Measurements from ENCODE around the gene DOCK11.

Gene DOCK11

GRCh38 chrX:118524344-118524743, 28.7 kb downstream of the DOCK11 start:
- Histone ChIP-seq H3K36me3 (ENCODE audit: insufficient read depth, low read length) (no peaks in the 10 kb centered on the region), H3K4me1 (ENCODE audit: insufficient read depth, low read length, poor library complexity, severe bottlenecking) (no peaks in the 10 kb centered on the region), H3K79me2 (ENCODE audit: insufficient read depth, low read length) (peaks cover 14% of the 10 kb centered on the region), H2AFZ (ENCODE audit: low read length) (no peak overlapping the region), H3K9ac (ENCODE audit: low read depth, low read length, poor library complexity, severe bottlenecking) (no peak overlapping the region), H3K4me3 (ENCODE audit: low read length, poor library complexity, severe bottlenecking) (no peak overlapping the region), H3K9me3 (ENCODE audit: insufficient read depth, low read depth, low read length) (no peaks in the 10 kb centered on the region), H4K20me1 (ENCODE audit: insufficient read depth, low read length, poor library complexity, severe bottlenecking) (no peaks in the 10 kb centered on the region), H3K9me2 (replicated peaks; ENCODE audit: low read depth, low read length) (no peaks in the 10 kb centered on the region), H3K27me3 (ENCODE audit: insufficient read depth, low read length, poor library complexity, severe bottlenecking) (no peaks in the 10 kb centered on the region), H3F3A (ENCODE audit: low read depth) (no peaks in the 10 kb centered on the region), H3K4me2 (ENCODE audit: low read depth, low read length, poor library complexity, severe bottlenecking) (no peak overlapping the region)
- no peak for TF ChIP-seq CTCF (conservative IDR thresholded peaks at IDR 0.05; ENCODE audit: low read length)
- no peak for TF ChIP-seq EZH2phosphoT487 (IDR thresholded peaks at IDR 0.05; ENCODE audit: borderline replicate concordance)

- H3K27me3 ChIP-seq (ENCODE audit: insufficient read depth, low read length, poor library complexity, severe bottlenecking) = no peaks in the 10 kb centered on the region
- H3K9me3 ChIP-seq (ENCODE audit: insufficient read depth, low read depth, low read length) = no peaks in the 10 kb centered on the region
- no peaks in the 10 kb centered on the region for H3K9me2 ChIP-seq (replicated peaks; ENCODE audit: low read depth, low read length)
- H3F3A ChIP-seq (ENCODE audit: low read depth) = no peaks in the 10 kb centered on the region
- no peak overlapping the region for H2AFZ ChIP-seq (ENCODE audit: low read length)
- H3K9ac ChIP-seq (ENCODE audit: low read depth, low read length, poor library complexity, severe bottlenecking) = no peak overlapping the region
- H3K36me3 ChIP-seq (ENCODE audit: insufficient read depth, low read length) = no peaks in the 10 kb centered on the region
- peaks cover 4% of the 10 kb centered on the region for H3K4me1 ChIP-seq (ENCODE audit: insufficient read depth, low read length, poor library complexity, severe bottlenecking)
- H3K79me2 ChIP-seq (ENCODE audit: insufficient read depth, low read length) = peaks cover 16% of the 10 kb centered on the region
- TF ChIP-seq EZH2phosphoT487 (IDR thresholded peaks at IDR 0.05; ENCODE audit: borderline replicate concordance) (no peak), CTCF (conservative IDR thresholded peaks at IDR 0.05; ENCODE audit: low read length) (no peak)
- H3K4me2 ChIP-seq (ENCODE audit: low read depth, low read length, poor library complexity, severe bottlenecking) = no peak overlapping the region
- H4K20me1 ChIP-seq (ENCODE audit: insufficient read depth, low read length, poor library complexity, severe bottlenecking) = no peaks in the 10 kb centered on the region
- no peak overlapping the region for H3K4me3 ChIP-seq (ENCODE audit: low read length, poor library complexity, severe bottlenecking)
Observed at GRCh38 chrX:118525174-118525730, 29.6 kb downstream of the DOCK11 start.

GRCh38 chrX:118526149-118526548, 30.5 kb downstream of the DOCK11 start:
- H3K9me2 ChIP-seq (replicated peaks; ENCODE audit: low read depth, low read length) = no peaks in the 10 kb centered on the region
- H3K4me1 ChIP-seq (ENCODE audit: insufficient read depth, low read length, poor library complexity, severe bottlenecking) = peaks cover 11% of the 10 kb centered on the region
- H3K79me2 ChIP-seq (ENCODE audit: insufficient read depth, low read length) = peaks cover 11% of the 10 kb centered on the region
- H3K4me2 ChIP-seq (ENCODE audit: low read depth, low read length, poor library complexity, severe bottlenecking) = no peak overlapping the region
- no peak overlapping the region for H3K9ac ChIP-seq (ENCODE audit: low read depth, low read length, poor library complexity, severe bottlenecking)
- no peaks in the 10 kb centered on the region for H4K20me1 ChIP-seq (ENCODE audit: insufficient read depth, low read length, poor library complexity, severe bottlenecking)
- TF ChIP-seq EZH2phosphoT487 (IDR thresholded peaks at IDR 0.05; ENCODE audit: borderline replicate concordance) (no peak), CTCF (conservative IDR thresholded peaks at IDR 0.05; ENCODE audit: low read length) (no peak)
- H3F3A ChIP-seq (ENCODE audit: low read depth) = no peaks in the 10 kb centered on the region
- no peaks in the 10 kb centered on the region for H3K9me3 ChIP-seq (ENCODE audit: insufficient read depth, low read depth, low read length)
- H2AFZ ChIP-seq (ENCODE audit: low read length) = no peak overlapping the region
- H3K36me3 ChIP-seq (ENCODE audit: insufficient read depth, low read length) = no peaks in the 10 kb centered on the region
- H3K27me3 ChIP-seq (ENCODE audit: insufficient read depth, low read length, poor library complexity, severe bottlenecking) = no peaks in the 10 kb centered on the region
- H3K4me3 ChIP-seq (ENCODE audit: low read length, poor library complexity, severe bottlenecking) = no peak overlapping the region
